ENCODE data around the gene GSDMA. TPM values are rescaled to one million over a fixed set of nuclear protein-coding genes. Genes with fewer than 3 reads are reported as not detected.

The GSDMA gene, protein sequence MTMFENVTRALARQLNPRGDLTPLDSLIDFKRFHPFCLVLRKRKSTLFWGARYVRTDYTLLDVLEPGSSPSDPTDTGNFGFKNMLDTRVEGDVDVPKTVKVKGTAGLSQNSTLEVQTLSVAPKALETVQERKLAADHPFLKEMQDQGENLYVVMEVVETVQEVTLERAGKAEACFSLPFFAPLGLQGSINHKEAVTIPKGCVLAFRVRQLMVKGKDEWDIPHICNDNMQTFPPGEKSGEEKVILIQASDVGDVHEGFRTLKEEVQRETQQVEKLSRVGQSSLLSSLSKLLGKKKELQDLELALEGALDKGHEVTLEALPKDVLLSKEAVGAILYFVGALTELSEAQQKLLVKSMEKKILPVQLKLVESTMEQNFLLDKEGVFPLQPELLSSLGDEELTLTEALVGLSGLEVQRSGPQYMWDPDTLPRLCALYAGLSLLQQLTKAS
- 1 to 10 TPM in 1 of 4 donors, under 1 TPM in 2, not detected in 1; 0.65 to 1.1 (median 0.72) TPM for total RNA-seq

DNA sequence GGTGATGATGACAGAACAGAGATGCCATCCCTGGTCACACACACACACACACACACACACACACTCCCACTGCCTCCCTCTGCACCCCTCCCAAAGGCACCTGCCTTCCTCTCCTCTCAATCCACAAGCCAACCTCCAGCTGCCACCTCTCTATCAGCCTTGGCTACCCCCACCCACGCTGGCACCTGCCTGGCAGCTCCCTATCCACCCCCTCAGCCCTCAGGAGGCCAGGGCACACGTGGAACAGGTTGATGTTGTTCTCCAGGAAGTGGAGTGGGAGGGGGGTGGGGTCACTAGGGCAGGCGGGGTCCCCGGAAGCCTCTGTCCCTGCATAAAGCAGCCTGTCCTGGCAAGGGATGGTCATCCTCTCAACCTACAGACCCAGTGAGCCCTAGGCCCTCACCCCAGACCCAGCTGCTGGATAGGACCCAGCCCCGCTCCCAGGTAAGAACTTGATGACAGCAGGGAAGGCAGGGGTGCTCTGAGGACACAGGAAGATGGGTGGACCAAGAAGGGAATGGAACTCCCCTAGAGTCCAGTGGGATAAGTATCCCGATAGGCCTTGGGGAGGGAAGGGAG, at the start of gene GSDMA:
Gene GSDMA, plus strand, starts transcription at position 363 of the 579 bp plus-strand sequence. CDS start 2,684 bp downstream, outside the sequence.
- TF ChIP-seq, protein P1, sequence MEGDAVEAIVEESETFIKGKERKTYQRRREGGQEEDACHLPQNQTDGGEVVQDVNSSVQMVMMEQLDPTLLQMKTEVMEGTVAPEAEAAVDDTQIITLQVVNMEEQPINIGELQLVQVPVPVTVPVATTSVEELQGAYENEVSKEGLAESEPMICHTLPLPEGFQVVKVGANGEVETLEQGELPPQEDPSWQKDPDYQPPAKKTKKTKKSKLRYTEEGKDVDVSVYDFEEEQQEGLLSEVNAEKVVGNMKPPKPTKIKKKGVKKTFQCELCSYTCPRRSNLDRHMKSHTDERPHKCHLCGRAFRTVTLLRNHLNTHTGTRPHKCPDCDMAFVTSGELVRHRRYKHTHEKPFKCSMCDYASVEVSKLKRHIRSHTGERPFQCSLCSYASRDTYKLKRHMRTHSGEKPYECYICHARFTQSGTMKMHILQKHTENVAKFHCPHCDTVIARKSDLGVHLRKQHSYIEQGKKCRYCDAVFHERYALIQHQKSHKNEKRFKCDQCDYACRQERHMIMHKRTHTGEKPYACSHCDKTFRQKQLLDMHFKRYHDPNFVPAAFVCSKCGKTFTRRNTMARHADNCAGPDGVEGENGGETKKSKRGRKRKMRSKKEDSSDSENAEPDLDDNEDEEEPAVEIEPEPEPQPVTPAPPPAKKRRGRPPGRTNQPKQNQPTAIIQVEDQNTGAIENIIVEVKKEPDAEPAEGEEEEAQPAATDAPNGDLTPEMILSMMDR (IDR thresholded peaks at IDR 0.05): no peak
- ATAC-seq (ENCODE audit: low FRiP score) (no peak), DNase-seq (ENCODE audit: low spot score) (no peak)

DNA sequence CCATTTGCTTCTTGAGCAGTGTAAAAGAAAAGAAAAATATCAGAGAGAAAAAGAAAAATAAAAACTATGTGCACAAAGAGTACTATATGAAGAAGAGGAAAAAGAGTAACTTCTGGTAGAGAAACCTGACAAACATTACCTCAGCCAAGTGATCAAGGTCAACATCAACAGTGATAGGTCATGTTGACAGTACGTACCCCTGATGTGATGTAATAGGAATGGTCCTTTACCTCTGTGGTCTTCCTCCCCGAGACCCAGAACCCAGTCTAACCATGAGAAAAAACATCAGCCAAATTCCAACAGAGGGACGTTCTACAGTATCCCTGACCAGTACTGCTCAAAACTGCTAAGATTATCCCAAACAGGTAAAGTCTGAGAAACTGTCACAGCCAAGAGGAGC, 48.8 kb upstream of the GSDMA start:
- ATAC-seq (ENCODE audit: low FRiP score) (no peak), DNase-seq (ENCODE audit: low spot score) (no peak)
- TF ChIP-seq, protein P1 (IDR thresholded peaks at IDR 0.05): no peak

DNA sequence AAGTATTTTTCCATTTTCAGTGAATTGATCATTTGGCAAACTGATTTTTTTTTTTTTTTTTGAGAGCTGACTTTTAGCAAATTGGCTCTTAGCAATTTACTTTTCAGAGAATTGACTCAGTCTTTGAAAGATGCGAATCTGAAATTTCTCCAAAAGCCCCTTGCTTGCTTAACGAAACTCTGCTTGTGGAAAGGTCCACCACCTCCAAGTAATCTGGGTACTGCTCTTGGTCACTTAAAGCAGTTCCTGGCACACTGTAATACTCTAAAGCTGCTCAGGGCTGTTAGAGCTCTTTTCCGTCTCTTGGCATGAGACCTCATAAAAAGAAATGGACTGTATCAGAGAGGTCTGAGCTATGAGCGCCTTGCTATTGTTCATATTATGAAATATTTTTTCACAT, 47.2 kb upstream of the GSDMA start:
- TF ChIP-seq, protein P1 (IDR thresholded peaks at IDR 0.05): no peak

DNA sequence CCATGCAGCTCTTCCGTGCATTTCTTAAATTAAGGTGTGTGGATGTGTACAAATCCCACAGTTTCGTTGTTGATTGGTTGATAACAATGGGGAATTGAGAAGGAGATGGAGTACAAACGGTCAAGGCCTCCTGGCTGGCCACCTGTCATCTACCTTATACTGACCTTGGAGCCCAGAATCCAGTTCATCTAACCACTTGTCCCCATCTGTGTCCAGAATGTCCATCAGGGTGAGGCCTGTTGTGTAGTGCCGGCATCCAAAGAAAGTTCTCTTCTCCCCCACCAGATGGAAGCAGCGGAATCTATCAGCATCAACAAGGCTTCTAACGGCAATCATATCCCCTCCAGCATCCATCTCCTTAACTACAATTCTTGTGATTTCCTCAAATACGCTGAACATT, 45.9 kb upstream of the GSDMA start:
- DNase-seq (ENCODE audit: low spot score): no peak
- TF ChIP-seq, protein P1 (IDR thresholded peaks at IDR 0.05): no peak
- no peak for ATAC-seq (ENCODE audit: low FRiP score)

More for the DNA sequence above, 47.2 kb upstream of the GSDMA start:
- DNase-seq (ENCODE audit: low spot score) (no peak), ATAC-seq (ENCODE audit: low FRiP score) (no peak)

DNA sequence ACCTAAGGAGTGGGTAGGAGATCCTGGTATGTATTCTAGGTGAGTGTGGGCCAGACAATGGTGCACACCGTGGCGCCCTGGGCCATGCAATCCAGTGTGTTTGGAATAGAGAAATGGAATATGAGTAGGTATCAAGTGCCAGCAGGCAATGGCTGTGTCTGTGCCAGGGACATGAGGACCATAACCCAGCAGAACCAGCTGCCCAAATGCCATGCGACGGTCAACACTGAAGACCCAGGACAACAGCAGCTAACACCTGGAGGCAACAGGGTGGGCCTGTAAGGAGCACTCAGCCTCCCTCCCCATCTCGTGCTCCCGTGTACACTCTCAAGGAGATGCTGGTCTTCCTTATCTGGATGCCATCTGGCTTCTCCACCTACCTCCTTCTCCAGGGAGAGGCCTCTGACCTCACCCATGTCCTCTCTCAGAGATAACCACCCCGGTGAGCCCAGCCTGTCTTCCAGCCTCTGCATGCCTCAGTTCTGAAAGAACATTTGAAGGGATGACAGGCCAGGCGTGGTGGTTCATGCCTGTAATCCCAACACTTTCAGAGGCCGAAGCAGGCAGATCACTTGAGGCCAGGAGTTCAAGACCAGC, 43.6 kb upstream of the GSDMA start:
- TF ChIP-seq, protein P1 (IDR thresholded peaks at IDR 0.05): no peak

DNA sequence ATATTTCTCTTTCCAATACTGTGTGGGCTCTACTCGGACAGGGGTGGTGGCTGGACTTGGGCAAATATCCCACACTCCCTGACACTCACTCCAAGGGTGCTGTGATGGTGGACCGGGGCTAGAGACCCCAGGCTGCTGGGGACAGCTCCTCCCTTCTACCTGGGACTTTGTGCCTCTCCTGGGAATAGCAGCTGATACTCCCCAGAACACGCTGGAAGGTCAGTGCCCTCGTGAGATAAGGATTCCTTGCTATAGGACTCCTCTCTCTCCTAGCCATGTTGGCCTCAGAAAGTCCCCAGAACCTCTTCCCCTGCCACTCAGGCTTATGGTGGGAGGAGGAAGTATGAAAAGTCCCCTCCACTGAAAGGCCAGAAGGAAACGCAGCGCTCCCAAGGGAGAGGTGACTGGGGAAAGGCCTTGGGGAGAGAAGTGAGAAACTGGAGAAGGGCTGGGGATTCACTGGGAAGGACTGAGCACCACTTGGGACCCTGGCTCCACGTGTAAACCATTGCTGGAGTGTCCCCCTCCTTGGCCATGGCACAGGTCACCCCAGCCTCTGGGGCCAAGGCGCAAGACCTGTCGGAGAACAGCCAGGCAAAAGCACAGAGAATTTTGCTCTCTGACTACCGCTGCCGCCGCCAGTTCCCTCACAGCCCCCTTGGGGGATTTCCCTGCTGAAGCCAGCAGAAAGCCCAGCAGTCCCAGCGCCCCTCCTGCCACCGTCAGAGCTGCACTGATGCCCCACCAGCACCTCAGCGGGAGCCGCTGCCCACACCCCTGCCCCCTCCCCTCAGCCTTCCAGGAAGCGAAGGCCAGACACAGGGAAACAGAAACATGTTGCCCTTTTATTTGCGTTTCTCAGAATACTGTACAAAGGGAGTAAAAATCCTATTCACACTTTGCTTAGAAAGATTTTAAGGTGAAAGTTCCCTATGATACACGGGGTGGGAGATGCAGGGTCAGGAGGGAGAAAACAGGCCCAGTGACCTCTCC, 42.3 kb upstream of the GSDMA start:
- TF ChIP-seq, protein P1 (IDR thresholded peaks at IDR 0.05): no peak
- ATAC-seq (ENCODE audit: low FRiP score): no peak
- no peak for DNase-seq (ENCODE audit: low spot score)

More for the DNA sequence above, 43.6 kb upstream of the GSDMA start:
- ATAC-seq (ENCODE audit: low FRiP score) (no peak), DNase-seq (ENCODE audit: low spot score) (no peak)
